ENCODE results near the gene ZSCAN22. TPM values are rescaled to one million over a fixed set of nuclear protein-coding genes. Genes with fewer than 3 reads are reported as not detected.

The ZSCAN22 gene
- total RNA-seq, 2 experiments from 2014 or later = 2.8 to 3.2 TPM

- H3K4me1 Mint-ChIP-seq = peaks cover 35% of the 10 kb centered on the region
Observed at GRCh38 chr19:58386576-58387337, 60.0 kb downstream of the ZSCAN22 start, which contains the start of gene RPS5. Gene RPS5, plus strand, starts transcription at chr19:58387269. Its CDS starts 869 bp downstream, at chr19:58388138.

DNA sequence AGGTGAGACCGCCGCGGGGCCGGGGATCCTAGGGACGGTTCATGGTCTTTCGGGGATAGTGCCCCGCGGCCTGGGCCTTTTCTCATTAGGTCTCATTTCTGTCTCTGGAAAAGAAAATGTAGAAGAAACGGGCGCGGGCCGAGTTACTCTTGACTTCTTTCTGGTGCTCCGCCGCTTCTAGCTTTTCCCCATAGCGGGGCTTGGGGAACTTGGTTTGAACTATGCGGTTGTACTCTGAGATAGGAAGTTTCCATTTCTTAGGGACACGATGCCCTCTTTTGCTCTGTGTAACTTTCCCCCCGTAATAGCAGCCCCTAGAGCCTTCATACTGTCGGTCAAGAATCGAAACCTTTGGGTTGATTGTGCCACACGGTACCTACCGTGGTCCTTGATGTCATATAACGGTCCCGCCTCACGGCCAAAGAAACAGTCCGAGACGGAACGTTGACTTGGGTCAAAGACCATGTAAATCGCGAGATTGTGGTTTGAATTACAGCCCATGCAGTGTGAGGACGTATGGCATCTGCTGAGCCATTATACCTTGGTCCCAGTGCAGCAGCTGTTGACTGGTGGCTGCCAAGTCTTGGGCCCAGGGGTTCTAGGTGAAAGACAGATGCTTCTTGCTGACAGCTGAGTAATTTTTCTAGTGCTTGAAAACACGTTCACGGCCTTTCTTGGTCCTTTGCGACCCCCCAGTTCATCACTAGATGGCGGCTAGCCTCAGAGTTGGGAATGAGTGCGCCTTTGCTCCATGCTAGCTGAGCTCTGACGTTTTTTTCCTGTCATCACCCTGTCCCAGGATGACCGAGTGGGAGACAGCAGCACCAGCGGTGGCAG, 60.8 kb downstream of the ZSCAN22 start:
- peak overlapping the region; percentile 98 for H3K27ac Mint-ChIP-seq
- H3K4me1 Mint-ChIP-seq = peaks cover 31% of the 10 kb centered on the region
- H3K9me3 Mint-ChIP-seq = no peaks in the 10 kb centered on the region
- H3K36me3 Mint-ChIP-seq = peaks cover 41% of the 10 kb centered on the region
- no peaks in the 10 kb centered on the region for H3K27me3 Mint-ChIP-seq
- H3K4me3 Mint-ChIP-seq = peak overlapping the region; percentile 98
- DNase-seq = no peak

More at GRCh38 chr19:58386576-58387337, 60.0 kb downstream of the ZSCAN22 start, which contains the start of gene RPS5:
- DNase-seq = peak; percentile 96
- H3K36me3 Mint-ChIP-seq = peaks cover 39% of the 10 kb centered on the region
- H3K27me3 Mint-ChIP-seq = no peaks in the 10 kb centered on the region
- H3K4me3 Mint-ChIP-seq = peak within 1 kb of the TSS; percentile 98
- H3K27ac Mint-ChIP-seq = peak within 1 kb of the TSS; percentile 98
- H3K9me3 Mint-ChIP-seq = no peaks in the 10 kb centered on the region

DNA sequence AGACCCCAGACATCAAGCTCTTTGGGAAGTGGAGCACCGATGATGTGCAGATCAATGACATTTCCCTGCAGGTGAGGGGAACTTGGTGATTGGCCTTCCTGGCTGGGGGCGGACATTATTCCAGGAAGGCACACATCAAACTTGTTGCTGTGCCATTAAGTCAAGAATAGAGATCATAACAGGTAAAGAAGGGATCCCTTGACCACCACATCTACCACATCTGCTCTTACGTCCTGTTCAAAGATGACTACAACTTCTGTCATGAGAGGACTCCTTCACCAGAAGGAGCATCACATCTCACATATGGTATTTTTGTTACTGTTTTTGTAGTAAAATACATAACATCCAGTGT, 61.4 kb downstream of the ZSCAN22 start:
- Mint-ChIP-seq H3K36me3 (peaks cover 41% of the 10 kb centered on the region), H3K4me3 (peak overlapping the region; percentile 98), H3K9me3 (no peaks in the 10 kb centered on the region), H3K27ac (peak overlapping the region; percentile 98), H3K27me3 (no peaks in the 10 kb centered on the region), H3K4me1 (peaks cover 35% of the 10 kb centered on the region)
- no peak for DNase-seq

Other genes with a start within 250 kb of the ZSCAN22 start
- gene ZSCAN18, start 228.8 kb upstream of the ZSCAN22 start, total RNA-seq = 10 to 100 TPM; 21.5 to 23.9 TPM
- 1 to 10 TPM; 6.8 to 8.1 TPM for gene ZNF329, start 176.2 kb upstream of the ZSCAN22 start, total RNA-seq
- gene ZNF274, start 143.9 kb upstream of the ZSCAN22 start, total RNA-seq = 10 to 100 TPM; 27.0 to 30.5 TPM
- 10 to 100 TPM; 46.0 to 51.6 TPM for gene ZNF544, start 98.1 kb upstream of the ZSCAN22 start, total RNA-seq
- 1 to 10 TPM; 4.1 to 4.3 TPM for gene ZNF8, start 48.0 kb upstream of the ZSCAN22 start, total RNA-seq
- gene ERVK3-1, start 21.6 kb upstream of the ZSCAN22 start, total RNA-seq = 10 to 100 TPM; 79.5 to 82.7 TPM
- gene A1BG, start 26.5 kb downstream of the ZSCAN22 start, total RNA-seq = 10 to 100 TPM; 18.7 to 23.2 TPM
- 1 to 10 TPM; 1.5 to 1.7 TPM for gene ZNF497, start 35.8 kb downstream of the ZSCAN22 start, total RNA-seq
- gene ZNF837, start 54.0 kb downstream of the ZSCAN22 start, total RNA-seq = 1 to 10 TPM; 2.0 to 2.1 TPM
- 1,000 to 10,000 TPM; 1,717 to 1,777 TPM for gene RPS5, start 60.3 kb downstream of the ZSCAN22 start, total RNA-seq
- 1 to 10 TPM in 1 of 2 experiments, under 1 TPM in 1; 0.82 to 1.6 TPM for gene RNF225, start 68.7 kb downstream of the ZSCAN22 start, total RNA-seq
- gene ZNF584, start 81.7 kb downstream of the ZSCAN22 start, total RNA-seq = 10 to 100 TPM; 15.1 to 17.2 TPM
- 1 to 10 TPM; 4.3 TPM for gene ZNF132, start 113.2 kb downstream of the ZSCAN22 start, total RNA-seq
- 10 to 100 TPM in 1 of 2 experiments, 1 to 10 TPM in 1; 9.4 to 10.1 TPM for gene ZNF324B, start 124.6 kb downstream of the ZSCAN22 start, total RNA-seq
- 10 to 100 TPM; 12.8 to 13.7 TPM for gene ZNF324, start 140.1 kb downstream of the ZSCAN22 start, total RNA-seq
- 1 to 10 TPM; 4.2 to 5.3 TPM for gene ZNF446, start 149.4 kb downstream of the ZSCAN22 start, total RNA-seq
- 10 to 100 TPM; 23.4 to 28.0 TPM for gene SLC27A5, start 185.0 kb downstream of the ZSCAN22 start, total RNA-seq
- 10 to 100 TPM; 11.1 to 11.8 TPM for gene ZBTB45, start 192.8 kb downstream of the ZSCAN22 start, total RNA-seq
- gene TRIM28, start 217.1 kb downstream of the ZSCAN22 start, total RNA-seq = 100 to 1,000 TPM; 671 to 701 TPM
- gene CHMP2A, start 228.1 kb downstream of the ZSCAN22 start, total RNA-seq = 10 to 100 TPM; 76.9 to 79.2 TPM
- 100 to 1,000 TPM; 154 to 162 TPM for gene UBE2M, start 231.6 kb downstream of the ZSCAN22 start, total RNA-seq
- 10 to 100 TPM in 1 of 2 experiments, 1 to 10 TPM in 1; 10.0 to 10.2 TPM for gene MZF1, start 246.3 kb downstream of the ZSCAN22 start, total RNA-seq

All from activated naive CD8-positive, alpha-beta T cell treated with anti-CD3 and anti-CD28 coated beads for 36 hours (primary cell).